Esophagus muscularis mucosa (tissue), 4 donors: ENCODE data around the gene LY6G6D.

Source experiments
- CTCF ChIP-seq, 3 experiments: fragments of 200-600 bp in 2 of 3; fragments of 450-650 bp in 1 of 3; sonication (generic) in 2 of 3; IDR thresholded peaks; one replicate each; pipeline ENCODE4 v1.5.1; 2017 to 2019; ENCODE audit warnings: antibody characterized with exemption in 3 of 3, mild to moderate bottlenecking in 2 of 3, moderate library complexity in 1 of 3
- EP300 ChIP-seq: sonication (generic); formaldehyde crosslinking; IDR thresholded peaks from one replicate; pipeline ENCODE4 v1.6.1; 2017; ENCODE audit warnings: antibody characterized with exemption
- POLR2A ChIP-seq: fragments of 450-650 bp; IDR thresholded peaks from one replicate; pipeline ENCODE4 v1.6.1; 2017; ENCODE audit warnings: antibody characterized with exemption, moderate library complexity, mild to moderate bottlenecking, low read depth
- POLR2AphosphoS5 ChIP-seq, 2 donors: sonication (generic); formaldehyde crosslinking; IDR thresholded peaks; one replicate each; pipeline ENCODE4 v1.6.1; 2017; ENCODE audit warnings: antibody characterized with exemption in 2 of 2

- TF ChIP-seq CTCF (IDR thresholded peaks at IDR 0.05): no peak
- peak; percentile 70 to 79 for TF ChIP-seq POLR2AphosphoS5 (IDR thresholded peaks at IDR 0.05)
- TF ChIP-seq EP300: no peak
- no peak for TF ChIP-seq POLR2A
These were observed 19.8 kb downstream of the LY6G6D start for GRCh38 chr6:31734821-31735406.
